SK-N-MC (cell line): ENCODE results near the gene KATNB1.
A peak's percentile ranks its signal among the peaks of the same experiment; 100 is the strongest.

ENCODE experiments used
- DNase-seq: peaks from one replicate; pipeline ENCODE4 v3.0.0-alpha.2; 2011; ENCODE audit warnings: low read depth, low spot score
- H3K27ac ChIP-seq: fragments of 200-600 bp; sonication (generic); 2 replicates; pipeline ENCODE4 v1.5.1; 2016; ENCODE audit warnings: mixed run types
- H3K36me3 ChIP-seq: fragments of 200-600 bp; sonication (generic); 2 replicates; pipeline ENCODE4 v1.6.1; 2017; ENCODE audit warnings: antibody characterized with exemption, low read length, mixed read lengths; ENCODE audit not compliant: insufficient read depth
- H3K4me3 ChIP-seq: fragments of 200-600 bp; sonication (generic); 2 replicates; pipeline ENCODE4 v1.5.1; 2016
- H3K9ac ChIP-seq: fragments of 200-600 bp; sonication (generic); 2 replicates; pipeline ENCODE4 v1.8.0; 2017; ENCODE audit warnings: mixed run types, mixed read lengths; ENCODE audit not compliant: insufficient read length
- H3K9me3 ChIP-seq: fragments of 200-600 bp; sonication (generic); 2 replicates; pipeline ENCODE4 v1.6.1; 2017; ENCODE audit warnings: low read depth, mild to moderate bottlenecking, antibody characterized with exemption, low read length, moderate library complexity, mixed read lengths
- EZH2 ChIP-seq: fragments of 200-600 bp; sonication (generic); IDR thresholded peaks from one replicate; pipeline ENCODE4 v1.6.1; 2017; ENCODE audit warnings: antibody characterized with exemption
- FOXP2 ChIP-seq: optimal IDR thresholded peaks from 2 replicates; pipeline ENCODE3; 2011; ENCODE audit warnings: mild to moderate bottlenecking, moderate library complexity; ENCODE audit not compliant: insufficient read depth; ENCODE audit errors: extremely low read length, control extremely low read depth
- POLR2AphosphoS5 ChIP-seq: IDR thresholded peaks from 2 replicates; pipeline ENCODE4 v1.6.1; 2012; ENCODE audit warnings: mild to moderate bottlenecking, low read depth, low read length, borderline replicate concordance

KATNB1 gene

GRCh38 chr16:57692636-57693035 lies 42.9 kb upstream of the KATNB1 start:
- TF ChIP-seq FOXP2 (no peak), POLR2AphosphoS5 (no peak), EZH2 (no peak)
- DNase-seq: no peak

DNA sequence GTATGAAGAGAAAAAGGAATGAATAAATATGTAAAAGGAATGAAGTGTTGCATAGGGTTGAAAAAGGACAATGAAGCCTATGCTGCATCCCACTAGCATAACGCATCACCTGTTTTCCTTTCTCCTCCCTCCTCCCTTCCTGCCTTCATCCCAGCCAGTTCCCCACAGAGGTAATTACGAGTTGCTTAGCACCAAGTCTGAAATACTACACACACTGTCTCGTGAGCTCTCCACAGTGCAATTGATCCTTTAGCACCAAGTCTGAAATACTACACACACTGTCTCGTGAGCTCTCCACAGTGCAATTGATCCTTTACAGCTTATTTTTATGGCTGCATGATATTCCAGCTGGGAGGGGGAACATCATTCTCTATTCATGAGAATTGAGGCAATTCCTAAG lies 42.0 kb upstream of the KATNB1 start:
- DNase-seq: no peak

More at GRCh38 chr16:57692636-57693035, 42.9 kb upstream of the KATNB1 start:
- Histone ChIP-seq H3K9me3 (no peaks in the 10 kb centered on the region), H3K9ac (no peak overlapping the region), H3K27ac (no peak overlapping the region), H3K36me3 (no peaks in the 10 kb centered on the region), H3K4me3 (no peak overlapping the region)

DNA sequence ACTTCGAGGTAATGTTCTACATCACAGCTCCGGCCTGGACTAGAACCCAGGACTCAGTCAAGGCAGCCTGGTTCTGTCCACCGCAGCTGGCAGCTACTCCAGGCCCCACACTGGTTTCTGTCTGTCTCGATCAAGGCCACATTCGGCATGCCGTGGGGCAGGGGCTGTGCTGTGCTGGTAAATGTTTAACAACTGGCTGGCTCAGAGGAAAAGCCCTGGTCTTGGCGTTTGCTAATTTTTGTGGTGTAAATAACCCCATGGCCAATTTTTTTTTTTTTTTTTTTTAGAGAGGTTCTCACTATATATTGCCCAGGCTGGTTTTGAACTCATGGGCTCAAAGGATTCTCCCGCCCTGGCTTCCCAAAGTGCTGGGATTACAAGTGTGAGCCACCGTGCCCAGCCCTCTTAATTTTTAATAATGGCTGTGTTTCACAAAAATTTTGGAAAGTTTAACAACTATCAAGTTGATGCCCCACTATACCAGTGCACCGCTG lies 41.3 kb upstream of the KATNB1 start:
- H3K36me3 ChIP-seq: no peaks in the 10 kb centered on the region
- peak overlapping the region; percentile 49; the same call in 1 of the 2 replicates for H3K4me3 ChIP-seq
- H3K9me3 ChIP-seq: no peaks in the 10 kb centered on the region
- no peak overlapping the region for H3K9ac ChIP-seq
- no peak for TF ChIP-seq FOXP2
- H3K27ac ChIP-seq: no peak overlapping the region
- DNase-seq: no peak

More for the DNA sequence above, 42.0 kb upstream of the KATNB1 start:
- Histone ChIP-seq H3K36me3 (no peaks in the 10 kb centered on the region), H3K9ac (no peak overlapping the region), H3K4me3 (no peak overlapping the region), H3K27ac (no peak overlapping the region), H3K9me3 (no peaks in the 10 kb centered on the region)
- TF ChIP-seq POLR2AphosphoS5 (no peak), FOXP2 (no peak), EZH2 (no peak)

DNA sequence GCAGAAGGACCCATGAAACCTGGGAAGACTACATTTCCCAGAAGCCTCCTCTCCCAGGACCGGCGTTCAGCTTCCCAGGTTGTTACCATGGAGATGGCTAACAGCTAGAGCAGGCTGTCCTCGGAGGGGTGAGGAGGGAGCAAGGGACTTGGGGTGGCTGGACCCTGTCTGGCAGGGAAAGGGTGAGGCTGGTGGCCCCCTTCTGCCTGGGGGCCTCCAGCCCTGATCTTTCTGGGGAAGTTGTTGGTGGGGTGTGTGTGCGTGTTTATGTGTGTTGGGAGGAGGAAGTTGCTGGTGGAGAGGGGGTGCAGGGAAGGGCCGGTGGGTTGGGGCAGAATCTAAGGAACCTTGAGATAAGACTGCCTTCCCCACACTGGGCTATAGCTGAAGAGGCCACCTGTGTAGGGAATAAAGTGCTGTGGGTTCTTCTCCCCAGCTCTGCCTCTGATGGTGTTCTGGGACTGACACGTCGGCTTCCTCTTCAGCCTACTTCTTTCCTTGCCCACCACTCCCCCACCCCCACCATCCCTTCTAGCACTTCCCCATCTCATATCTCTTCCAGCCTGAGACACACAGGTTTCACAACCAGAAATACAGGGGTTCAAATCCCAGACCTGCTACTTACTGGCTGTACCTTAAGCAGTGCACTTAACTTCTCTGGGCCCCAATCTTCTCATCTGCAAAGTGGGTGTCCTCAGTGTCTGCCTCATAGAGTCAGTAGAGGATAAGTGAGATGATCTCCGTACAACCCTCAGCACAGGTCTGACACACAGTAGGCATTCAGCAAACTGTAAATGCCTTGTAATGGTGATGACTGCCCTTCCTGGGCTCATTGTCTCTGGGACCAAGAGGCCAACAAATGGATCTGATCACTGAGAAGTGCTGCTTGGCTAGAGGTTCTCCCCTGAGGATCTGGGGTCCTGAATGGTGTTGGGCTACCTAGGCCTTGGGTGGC lies 40.6 kb upstream of the KATNB1 start, which contains the start of gene DRC7:
Gene DRC7, plus strand, starts transcription at position 82 of the 955 bp plus-strand sequence. CDS start 3,144 bp downstream, outside the sequence.
- Histone ChIP-seq H3K9me3 (no peaks in the 10 kb centered on the region), H3K27ac (no peak within 1 kb of the TSS), H3K4me3 (peak within 1 kb of the TSS; percentile 49), H3K36me3 (no peaks in the 10 kb centered on the region), H3K9ac (no peak within 1 kb of the TSS)
- TF ChIP-seq FOXP2 (no peak), POLR2AphosphoS5 (no peak), EZH2 (no peak)
- DNase-seq: no peak

DNA sequence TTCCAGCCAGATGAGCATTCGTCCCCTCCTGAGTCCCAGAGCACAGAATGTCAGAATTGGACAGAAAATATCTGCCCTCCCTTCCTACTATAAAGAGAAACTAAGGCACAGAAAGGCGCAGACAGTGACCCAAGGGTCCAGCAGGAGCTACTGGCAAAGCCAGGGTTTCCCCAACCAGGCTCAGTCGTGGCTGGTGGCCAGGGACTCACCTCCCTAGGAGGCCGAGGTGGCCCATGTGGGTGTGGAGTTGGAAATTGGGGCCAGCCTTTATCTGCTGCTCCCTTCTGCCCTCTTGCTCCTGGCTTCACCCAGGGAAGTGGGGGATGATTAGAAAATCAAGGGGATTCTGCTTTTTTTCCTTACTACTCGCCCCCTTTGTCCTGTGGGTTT lies 39.9 kb upstream of the KATNB1 start:
- DNase-seq: no peak
- H3K9ac ChIP-seq: no peak overlapping the region
- no peaks in the 10 kb centered on the region for H3K9me3 ChIP-seq
- H3K4me3 ChIP-seq: no peak overlapping the region
- H3K27ac ChIP-seq: no peak overlapping the region
- H3K36me3 ChIP-seq: no peaks in the 10 kb centered on the region
- TF ChIP-seq FOXP2 (no peak), POLR2AphosphoS5 (no peak), EZH2 (no peak)

- no peaks in the 10 kb centered on the region for H3K9me3 ChIP-seq
- TF ChIP-seq POLR2AphosphoS5: no peak
- TF ChIP-seq FOXP2: no peak
- no peak for TF ChIP-seq EZH2
- no peak overlapping the region for H3K9ac ChIP-seq
- no peak for DNase-seq
- no peak overlapping the region for H3K27ac ChIP-seq
- no peak overlapping the region for H3K4me3 ChIP-seq
- H3K36me3 ChIP-seq: no peaks in the 10 kb centered on the region
Measured at GRCh38 chr16:57696240-57696639, 39.3 kb upstream of the KATNB1 start.

DNA sequence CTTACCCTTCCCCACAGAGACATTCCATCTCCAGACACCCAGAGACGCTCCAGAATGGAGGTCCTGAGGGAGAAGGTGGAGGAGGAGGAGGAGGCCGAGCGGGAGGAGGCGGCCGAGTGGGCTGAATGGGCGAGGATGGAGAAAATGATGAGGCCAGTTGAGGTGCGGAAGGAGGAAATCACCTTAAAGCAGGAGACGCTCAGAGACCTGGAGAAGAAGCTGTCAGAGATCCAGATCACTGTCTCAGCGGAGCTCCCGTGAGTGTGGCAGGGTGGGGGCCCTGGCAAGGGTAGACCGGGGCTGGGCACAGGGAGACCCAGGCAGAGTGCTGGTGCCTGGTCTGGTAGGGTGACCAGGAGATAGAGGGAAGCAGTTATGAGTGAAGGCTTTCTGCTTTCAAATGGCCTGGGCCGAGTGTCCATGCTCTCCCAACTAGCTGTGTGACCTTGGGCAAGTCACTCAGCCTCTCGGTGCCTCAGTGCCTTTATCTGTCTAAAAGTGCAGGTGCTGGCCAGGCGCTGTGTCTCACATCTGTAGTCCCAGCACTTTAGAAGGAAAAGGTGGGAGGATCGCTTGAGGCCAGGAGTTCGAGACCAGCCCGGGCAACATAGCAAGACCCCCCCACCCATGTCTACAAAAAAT lies 37.6 kb upstream of the KATNB1 start:
- Histone ChIP-seq H3K36me3 (no peaks in the 10 kb centered on the region), H3K27ac (no peak overlapping the region), H3K9me3 (no peaks in the 10 kb centered on the region), H3K4me3 (no peak overlapping the region), H3K9ac (no peak overlapping the region)
- no peak for DNase-seq
- TF ChIP-seq EZH2: no peak

- Histone ChIP-seq H3K27ac (no peak overlapping the region), H3K9me3 (no peaks in the 10 kb centered on the region), H3K4me3 (no peak overlapping the region), H3K36me3 (no peaks in the 10 kb centered on the region), H3K9ac (no peak overlapping the region)
- no peak for DNase-seq
- TF ChIP-seq POLR2AphosphoS5 (no peak), EZH2 (no peak), FOXP2 (no peak)
Measured at GRCh38 chr16:57698812-57699405, 36.7 kb upstream of the KATNB1 start.
